ENCODE measurements around the gene ZFAND5.

ZFAND5 gene

GRCh38 chr9:72364679-72365524 is at the start of gene ZFAND5:
Gene ZFAND5 (minus strand): TSS chr9:72365208. CDS start chr9:72360778, 4,430 bp downstream.
- H3F3A ChIP-seq (ENCODE audit: insufficient read depth): peaks cover 3% of the 10 kb centered on the region; the same call in 1 of the 2 replicates
- TF ChIP-seq CTCF (IDR thresholded peaks at IDR 0.05; ENCODE audit: insufficient read depth, low read length, poor library complexity, severe bottlenecking): no peak
- TF ChIP-seq EZH2phosphoT487 (conservative IDR thresholded peaks at IDR 0.05; ENCODE audit: low read length): no peak
- peak within 1 kb of the TSS; percentile 96 for H2AFZ ChIP-seq (ENCODE audit: low read depth, low read length, severe bottlenecking)
- peaks cover 14% of the 10 kb centered on the region; the same call in 1 of the 2 replicates for H3K36me3 ChIP-seq (ENCODE audit: low read length)
- peak within 1 kb of the TSS; percentile 73 for H3K27ac ChIP-seq (ENCODE audit: low read depth, low read length)
- H4K20me1 ChIP-seq (ENCODE audit: low read depth, low read length): peaks cover 24% of the 10 kb centered on the region
- H3K27me3 ChIP-seq (ENCODE audit: low read length): no peaks in the 10 kb centered on the region
- no peaks in the 10 kb centered on the region for H3K9me3 ChIP-seq (ENCODE audit: insufficient read depth, low read length)
- H3K79me2 ChIP-seq (ENCODE audit: insufficient read depth, low read length): peaks cover 50% of the 10 kb centered on the region
- H3K4me2 ChIP-seq (ENCODE audit: low read depth, low read length, poor library complexity, severe bottlenecking): peak within 1 kb of the TSS; percentile 97
- H3K4me3 ChIP-seq (ENCODE audit: insufficient read depth, low read length, poor library complexity, severe bottlenecking): peak within 1 kb of the TSS; percentile 97
- H3K9me2 ChIP-seq (replicated peaks; ENCODE audit: insufficient read depth, low read length): no peaks in the 10 kb centered on the region
- peak within 1 kb of the TSS; percentile 99 for H3K9ac ChIP-seq (ENCODE audit: low read length)

GRCh38 chr9:72412483-72413040 is 47.6 kb upstream of the ZFAND5 start:
- Histone ChIP-seq H3K9ac (ENCODE audit: low read length) (no peak overlapping the region), H3K4me3 (ENCODE audit: insufficient read depth, low read length, poor library complexity, severe bottlenecking) (no peak overlapping the region), H3K4me2 (ENCODE audit: low read depth, low read length, poor library complexity, severe bottlenecking) (no peak overlapping the region), H2AFZ (ENCODE audit: low read depth, low read length, severe bottlenecking) (no peak overlapping the region), H3K79me2 (ENCODE audit: insufficient read depth, low read length) (no peaks in the 10 kb centered on the region), H4K20me1 (ENCODE audit: low read depth, low read length) (no peaks in the 10 kb centered on the region), H3K36me3 (ENCODE audit: low read length) (no peaks in the 10 kb centered on the region), H3K27ac (ENCODE audit: low read depth, low read length) (no peak overlapping the region), H3F3A (ENCODE audit: insufficient read depth) (no peaks in the 10 kb centered on the region), H3K9me2 (replicated peaks; ENCODE audit: insufficient read depth, low read length) (no peaks in the 10 kb centered on the region), H3K27me3 (ENCODE audit: low read length) (no peaks in the 10 kb centered on the region), H3K9me3 (ENCODE audit: insufficient read depth, low read length) (no peaks in the 10 kb centered on the region)
- no peak for TF ChIP-seq EZH2phosphoT487 (conservative IDR thresholded peaks at IDR 0.05; ENCODE audit: low read length)
- no peak for TF ChIP-seq CTCF (IDR thresholded peaks at IDR 0.05; ENCODE audit: insufficient read depth, low read length, poor library complexity, severe bottlenecking)

- TF ChIP-seq EZH2phosphoT487 (conservative IDR thresholded peaks at IDR 0.05; ENCODE audit: low read length) (no peak), CTCF (IDR thresholded peaks at IDR 0.05; ENCODE audit: insufficient read depth, low read length, poor library complexity, severe bottlenecking) (no peak)
- Histone ChIP-seq H2AFZ (ENCODE audit: low read depth, low read length, severe bottlenecking) (no peak overlapping the region), H3K27me3 (ENCODE audit: low read length) (no peaks in the 10 kb centered on the region), H3K9me3 (ENCODE audit: insufficient read depth, low read length) (no peaks in the 10 kb centered on the region), H4K20me1 (ENCODE audit: low read depth, low read length) (no peaks in the 10 kb centered on the region), H3K36me3 (ENCODE audit: low read length) (no peaks in the 10 kb centered on the region), H3K4me2 (ENCODE audit: low read depth, low read length, poor library complexity, severe bottlenecking) (no peak overlapping the region), H3F3A (ENCODE audit: insufficient read depth) (no peaks in the 10 kb centered on the region), H3K4me3 (ENCODE audit: insufficient read depth, low read length, poor library complexity, severe bottlenecking) (no peak overlapping the region), H3K9me2 (replicated peaks; ENCODE audit: insufficient read depth, low read length) (no peaks in the 10 kb centered on the region), H3K27ac (ENCODE audit: low read depth, low read length) (no peak overlapping the region), H3K79me2 (ENCODE audit: insufficient read depth, low read length) (no peaks in the 10 kb centered on the region), H3K9ac (ENCODE audit: low read length) (no peak overlapping the region)
Measured at GRCh38 chr9:72410214-72410613, 45.2 kb upstream of the ZFAND5 start.
